Adrenal gland (tissue), 5 donors: ENCODE data around the gene CLEC16A.

Experiments
- CTCF ChIP-seq, 6 experiments: fragments of 450-650 bp in 4 of 6; fragments of 200-600 bp in 2 of 6; sonication (generic) in 1 of 6; IDR thresholded peaks; 1 replicate in 5 of 6; 2 replicates in 1 of 6; pipeline versions ENCODE4 v1.5.1 to v1.8.0; 2016 to 2021; ENCODE audit warnings: antibody characterized with exemption in 6 of 6, mild to moderate bottlenecking in 2 of 6, moderate library complexity in 1 of 6
- POLR2A ChIP-seq, 2 donors: fragments of 450-650 bp; IDR thresholded peaks; one replicate each; pipeline ENCODE4 v1.6.1; 2017; ENCODE audit warnings: antibody characterized with exemption in 2 of 2, mild to moderate bottlenecking in 2 of 2, moderate library complexity in 1 of 2
- donor health status: DM: no; HTN: no; CAD: no.

GRCh38 chr16:11129378-11129781, 185.0 kb downstream of the CLEC16A start:
- TF ChIP-seq CTCF (IDR thresholded peaks at IDR 0.05) (no peak), POLR2A (IDR thresholded peaks at IDR 0.05) (no peak)
